ENCODE data around the gene PAQR3.

PAQR3 gene, protein sequence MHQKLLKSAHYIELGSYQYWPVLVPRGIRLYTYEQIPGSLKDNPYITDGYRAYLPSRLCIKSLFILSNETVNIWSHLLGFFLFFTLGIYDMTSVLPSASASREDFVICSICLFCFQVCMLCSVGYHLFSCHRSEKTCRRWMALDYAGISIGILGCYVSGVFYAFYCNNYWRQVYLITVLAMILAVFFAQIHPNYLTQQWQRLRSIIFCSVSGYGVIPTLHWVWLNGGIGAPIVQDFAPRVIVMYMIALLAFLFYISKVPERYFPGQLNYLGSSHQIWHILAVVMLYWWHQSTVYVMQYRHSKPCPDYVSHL

GRCh38 chr4:78938868-78939666 lies at the start of gene PAQR3:
Gene PAQR3, minus strand, starts transcription at chr4:78939438. Its CDS starts 214 bp downstream, at chr4:78939224.
- DNase-seq (ENCODE audit: low spot score): peak; percentile 87

DNA sequence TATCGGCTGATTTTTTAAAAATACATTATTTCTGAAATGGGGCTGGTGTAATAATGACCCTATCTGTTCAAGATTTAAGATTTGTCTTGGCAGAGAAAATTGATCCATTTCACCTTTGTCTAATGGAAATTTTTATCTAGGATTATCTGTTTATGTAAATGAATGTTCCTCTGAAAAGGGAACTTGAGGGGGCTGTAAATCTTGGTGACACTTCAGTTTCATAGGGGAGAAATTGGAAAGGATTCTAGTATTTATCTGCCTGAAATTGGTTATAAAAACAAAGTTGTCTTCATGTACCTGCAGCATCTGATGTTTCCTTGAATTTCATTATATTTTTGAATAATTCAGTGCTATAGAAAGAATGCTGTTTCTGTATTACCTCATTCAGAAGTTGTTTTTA lies 48.4 kb upstream of the PAQR3 start:
- DNase-seq (ENCODE audit: low spot score): no peak

DNA sequence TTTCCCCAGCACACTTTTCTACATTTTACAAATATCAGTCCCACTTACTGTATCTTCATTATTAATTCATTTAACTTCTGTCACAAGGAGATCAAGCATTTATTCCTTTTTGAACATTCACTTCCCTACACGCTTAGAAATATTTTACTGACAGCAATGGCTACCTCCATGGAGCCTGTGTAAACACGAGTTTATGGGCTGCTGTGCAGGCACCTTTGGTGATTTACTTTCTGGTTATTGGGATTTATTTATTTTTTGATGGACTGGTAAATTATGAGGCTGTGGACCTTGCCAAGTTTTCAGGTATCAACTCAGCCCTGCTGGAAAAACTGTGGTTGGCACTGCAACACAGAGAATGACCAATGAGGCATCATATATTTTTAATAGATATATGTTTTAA lies 45.4 kb upstream of the PAQR3 start:
- DNase-seq (ENCODE audit: low spot score): no peak

GRCh38 chr4:78975865-78976264 lies 36.6 kb upstream of the PAQR3 start:
- no peak for DNase-seq (ENCODE audit: low spot score)

- no peak for DNase-seq (ENCODE audit: low spot score)
These were observed 32.5 kb upstream of the PAQR3 start for GRCh38 chr4:78971776-78972175.

DNA sequence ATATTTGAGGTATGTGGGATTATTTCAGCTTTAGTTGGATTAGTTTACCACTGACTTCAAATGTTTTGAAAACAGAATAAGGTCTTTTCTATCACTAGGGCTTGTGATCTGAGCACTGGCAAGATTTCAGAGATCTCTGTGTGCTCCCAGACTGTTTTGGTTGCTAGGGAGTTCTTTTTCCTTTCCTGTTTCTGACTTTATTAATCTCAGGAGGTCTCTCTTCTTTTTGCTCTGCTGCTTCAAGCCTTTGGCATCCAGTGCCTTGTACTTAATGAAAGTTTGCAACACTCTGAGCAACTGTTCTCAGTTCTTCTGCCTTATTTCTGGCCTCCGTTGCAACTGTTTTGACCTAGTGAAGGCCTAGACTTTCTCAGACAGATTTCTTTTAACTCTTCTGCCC lies 32.1 kb upstream of the PAQR3 start:
- DNase-seq (ENCODE audit: low spot score): no peak

DNA sequence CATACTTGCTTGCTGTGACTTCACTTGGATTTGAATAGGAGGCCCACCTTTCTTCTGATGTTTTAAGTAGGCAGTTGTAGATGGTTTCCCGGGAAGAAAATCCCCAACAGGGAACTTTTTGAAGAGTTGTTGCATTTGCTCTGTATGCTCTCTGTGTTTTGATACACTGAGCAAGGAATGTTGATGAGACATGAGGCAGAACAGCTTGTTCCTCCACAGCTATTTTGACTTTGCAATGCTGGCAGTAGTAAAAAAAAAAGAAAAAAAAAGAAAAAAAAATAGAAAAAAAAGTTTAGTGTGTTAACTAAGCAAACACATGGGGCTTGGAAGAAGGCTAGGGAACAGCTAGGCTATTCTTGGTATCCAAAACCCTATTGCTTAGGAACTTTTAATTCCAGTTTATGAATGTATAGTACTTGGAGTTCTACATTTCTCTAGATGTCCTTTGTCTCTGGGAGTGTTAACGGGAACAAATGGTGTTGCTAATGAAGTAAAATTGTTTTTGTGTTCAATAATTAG lies 23.4 kb upstream of the PAQR3 start:
- no peak for DNase-seq (ENCODE audit: low spot score)

DNA sequence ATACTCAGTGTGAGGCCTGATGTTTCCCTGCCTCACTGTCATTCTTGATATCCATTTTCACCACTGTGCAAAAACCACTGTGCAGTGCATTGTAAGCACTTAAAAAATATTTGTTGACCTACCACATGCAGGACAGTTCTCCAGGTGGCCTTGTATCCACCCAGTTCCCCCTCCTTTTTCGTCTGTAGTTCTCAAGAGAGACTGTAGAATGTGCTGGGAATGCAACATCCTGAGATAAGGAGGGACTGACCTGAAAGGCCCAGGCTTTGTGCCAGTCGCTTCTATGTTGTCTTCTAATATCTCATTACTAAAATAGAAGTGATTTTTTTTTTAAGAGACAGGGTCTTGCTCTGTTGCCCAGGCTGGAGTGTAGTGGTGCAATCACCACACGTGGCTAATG lies 21.7 kb upstream of the PAQR3 start:
- no peak for DNase-seq (ENCODE audit: low spot score)

DNA sequence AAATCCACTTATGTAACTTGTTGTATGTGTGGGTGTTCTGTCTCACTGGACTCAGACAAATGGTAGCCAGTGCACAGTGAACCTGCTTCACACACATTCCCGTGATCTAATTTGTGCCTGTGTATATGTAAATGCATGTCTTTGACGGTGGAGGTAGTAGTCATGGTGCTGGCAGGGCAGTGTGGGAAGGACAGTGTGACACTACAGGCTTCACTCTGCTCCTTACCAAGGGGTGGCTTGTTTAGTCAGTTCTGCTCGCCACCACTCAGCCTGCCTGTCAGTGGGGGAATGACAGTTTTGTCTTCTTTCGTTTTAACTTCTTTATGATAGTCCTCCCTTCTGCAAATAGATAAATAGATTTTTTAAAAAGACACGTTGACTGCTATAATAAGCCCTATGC lies 17.7 kb upstream of the PAQR3 start:
- no peak for DNase-seq (ENCODE audit: low spot score)

GRCh38 chr4:78953769-78954666 lies 14.8 kb upstream of the PAQR3 start:
- DNase-seq (ENCODE audit: low spot score): no peak

DNA sequence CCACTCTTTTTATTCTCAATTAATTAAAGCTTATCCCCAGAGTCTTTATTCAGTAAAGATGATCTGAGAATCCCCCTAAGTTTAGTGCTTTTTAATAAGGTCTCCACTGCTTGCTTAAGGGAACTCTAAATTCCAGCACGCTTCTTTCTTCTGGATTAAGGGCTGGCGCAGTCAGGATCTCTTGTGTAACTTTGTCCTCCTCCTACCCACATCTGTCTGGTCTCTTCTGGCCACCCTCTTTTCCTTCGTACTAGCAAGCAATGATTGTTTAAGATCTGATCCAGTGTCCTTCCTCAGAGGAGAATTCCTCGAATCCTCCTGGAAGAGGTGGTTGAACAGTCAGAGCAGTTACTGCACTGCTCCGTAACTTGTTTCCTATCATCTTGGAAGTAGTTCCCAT lies 14.0 kb upstream of the PAQR3 start:
- no peak for DNase-seq (ENCODE audit: low spot score)

DNA sequence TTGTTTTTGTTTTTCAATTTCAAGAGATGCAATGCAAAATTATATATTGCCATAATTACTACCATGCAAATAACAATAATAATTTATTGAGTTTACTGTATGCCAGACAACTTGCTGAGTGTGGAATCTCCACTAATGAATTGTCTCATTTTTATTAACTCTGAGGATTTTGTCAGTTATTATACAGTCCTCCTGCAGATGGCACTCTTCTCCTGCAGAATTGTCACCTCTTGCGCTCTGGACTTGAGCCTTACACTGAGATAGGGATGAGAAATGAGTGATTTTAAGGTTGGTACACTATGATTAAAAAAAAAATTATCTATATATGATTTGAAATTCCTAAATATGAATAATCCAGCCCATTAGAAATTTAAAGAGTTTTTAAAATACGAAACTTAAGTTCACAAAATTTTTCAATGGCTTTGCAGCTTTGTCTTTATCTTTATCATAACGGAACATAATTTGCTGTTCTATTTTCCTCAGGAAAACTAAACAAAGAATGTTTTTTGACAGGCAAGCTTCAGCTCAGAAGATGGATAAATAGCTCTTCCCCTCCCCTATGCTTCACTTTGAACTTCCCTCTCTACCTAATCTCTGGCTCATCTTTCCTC lies 12.7 kb upstream of the PAQR3 start:
- DNase-seq (ENCODE audit: low spot score): peak; percentile 62

DNA sequence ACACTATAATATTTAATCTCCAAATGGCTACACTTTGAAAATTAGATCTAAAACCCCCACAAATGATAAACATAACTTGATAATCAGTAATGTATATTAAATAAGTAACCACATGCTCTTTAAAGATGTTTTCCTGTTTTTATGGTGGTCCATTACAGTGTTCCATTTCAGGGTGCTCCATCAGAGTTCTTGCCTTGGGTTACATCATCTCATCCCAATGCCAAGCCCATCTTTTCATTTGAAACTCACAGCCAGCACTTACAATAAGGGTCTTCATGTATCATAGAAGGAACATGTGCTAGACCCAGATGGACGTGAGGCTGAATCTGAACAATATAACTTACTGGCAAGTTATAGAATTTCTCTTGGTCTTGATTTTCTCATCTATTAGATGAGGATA lies 10.5 kb upstream of the PAQR3 start:
- no peak for DNase-seq (ENCODE audit: low spot score)

DNA sequence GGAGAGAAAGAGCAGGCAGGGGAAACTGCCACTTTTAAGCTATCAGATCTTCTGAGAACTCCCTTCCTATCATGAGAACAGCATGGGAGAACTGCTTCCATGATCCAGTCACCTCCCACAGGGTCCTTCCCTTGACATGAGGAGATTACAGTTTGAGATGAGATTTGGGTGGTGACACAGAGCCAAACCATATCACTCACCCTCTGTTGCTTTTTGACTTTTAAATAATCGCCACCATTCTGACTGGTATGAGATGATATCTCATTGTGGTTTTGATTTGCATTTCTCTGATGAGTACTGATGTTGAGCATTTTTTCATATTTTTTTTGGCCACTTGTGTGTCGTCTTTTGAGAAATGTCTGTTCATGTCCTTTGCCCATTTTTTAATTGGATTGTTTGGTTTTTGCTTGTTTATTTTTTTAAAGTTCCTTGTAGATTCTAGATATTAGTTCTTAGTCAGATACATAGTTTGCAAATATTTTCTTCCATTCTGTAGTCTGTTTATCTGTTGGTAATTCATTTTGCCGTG lies 6.5 kb upstream of the PAQR3 start:
- DNase-seq (ENCODE audit: low spot score): no peak

GRCh38 chr4:78944381-78944780 lies 5.1 kb upstream of the PAQR3 start:
- no peak for DNase-seq (ENCODE audit: low spot score)

- no peak for DNase-seq (ENCODE audit: low spot score)
These were observed 1.5 kb upstream of the PAQR3 start for GRCh38 chr4:78940752-78941151.

GRCh38 chr4:78939667-78940008 lies 400 bp upstream of the PAQR3 start:
- DNase-seq (ENCODE audit: low spot score): no peak

- no peak for DNase-seq (ENCODE audit: low spot score)
These were observed 767 bp downstream of the PAQR3 start for GRCh38 chr4:78938474-78938867.

- no peak for DNase-seq (ENCODE audit: low spot score)
These were observed 1.4 kb downstream of the PAQR3 start for GRCh38 chr4:78937837-78938236.

DNA sequence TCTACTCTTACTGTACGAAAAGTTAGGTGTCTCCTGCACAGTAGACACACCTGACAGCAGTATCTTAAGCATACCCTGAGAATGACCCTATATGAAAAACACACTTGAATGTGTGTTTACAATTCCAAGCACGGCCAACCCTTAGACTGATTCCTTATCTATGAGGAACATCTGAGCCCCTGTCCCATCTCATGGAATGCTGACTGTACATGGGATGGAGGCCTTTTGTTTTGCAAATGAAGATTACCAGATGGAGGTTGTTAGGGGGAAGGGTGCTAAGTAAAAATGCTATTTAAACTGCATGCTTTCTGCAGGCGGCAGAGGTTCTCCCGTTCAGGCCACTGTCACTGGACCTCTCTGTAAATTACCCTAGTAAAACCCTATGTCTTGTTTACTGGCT lies 2.2 kb downstream of the PAQR3 start:
- DNase-seq (ENCODE audit: low spot score): no peak

DNA sequence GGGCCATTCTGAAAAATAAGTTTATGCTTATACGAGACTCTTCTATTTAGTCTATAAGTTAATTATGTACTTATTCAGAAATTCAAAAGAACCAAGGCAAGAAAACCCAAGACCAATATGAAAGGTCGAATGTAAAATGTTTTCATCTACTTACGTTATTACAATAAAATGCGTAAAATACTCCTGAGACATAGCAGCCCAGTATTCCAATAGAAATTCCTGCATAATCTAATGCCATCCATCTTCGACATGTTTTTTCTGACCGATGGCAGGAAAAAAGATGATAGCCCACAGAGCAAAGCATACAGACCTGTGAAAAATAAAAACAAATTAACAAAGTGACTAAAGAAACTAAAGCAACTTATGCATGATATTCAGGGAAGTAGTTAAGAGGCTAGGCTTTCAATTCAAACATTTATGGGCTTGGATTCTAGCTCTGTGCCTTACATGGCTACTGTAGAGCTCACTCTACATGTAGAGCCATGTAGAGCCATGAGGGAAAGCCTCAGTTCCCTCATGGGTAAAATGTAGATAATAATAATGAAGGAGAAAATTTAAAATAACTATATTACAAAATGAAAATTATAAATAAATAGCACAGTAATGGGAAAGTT lies 9.1 kb downstream of the PAQR3 start:
- DNase-seq (ENCODE audit: low spot score): no peak
